Type B pancreatic cell (in vitro differentiated cells): ENCODE results near the gene OR4D9. TPM values are rescaled to one million over a fixed set of nuclear protein-coding genes. Genes with fewer than 3 reads are reported as not detected.
A peak's percentile ranks its signal among the peaks of the same experiment; 100 is the strongest.
"Not testable (repeated sequence)": the region's sequence is repeated elsewhere in the genome, so short reads cannot be mapped to it uniquely, and the experiment has no call there.

ENCODE experiments used
- DNase-seq: peaks from one replicate; pipeline ENCODE4 v3.0.0; 2021; ENCODE audit warnings: mixed read lengths; ENCODE audit not compliant: unreplicated experiment; ENCODE audit errors: extremely low spot score
- H3K27ac Mint-ChIP-seq: 2 replicates; pipeline ENCODE4 v1.8.0; 2021; ENCODE audit warnings: mild to moderate bottlenecking, mixed read lengths
- H3K27me3 Mint-ChIP-seq: 2 replicates; pipeline ENCODE4 v1.8.0; 2021; ENCODE audit warnings: mixed read lengths
- H3K36me3 Mint-ChIP-seq: 2 replicates; pipeline ENCODE4 v1.8.0; 2021; ENCODE audit warnings: mixed read lengths
- H3K4me1 Mint-ChIP-seq: one replicate; pipeline ENCODE4 v1.8.0; 2021; ENCODE audit warnings: mixed read lengths; ENCODE audit not compliant: unreplicated experiment
- H3K4me3 Mint-ChIP-seq: 2 replicates; pipeline ENCODE4 v1.8.0; 2021; ENCODE audit warnings: mild to moderate bottlenecking, mixed read lengths
- H3K9me3 Mint-ChIP-seq: 2 replicates; pipeline ENCODE4 v1.8.0; 2021; ENCODE audit warnings: mixed read lengths
- total RNA-seq: library from RNA; stranded (reverse); gene quantifications from 2 replicates; pipeline ENCODE4 v1.2.1, GENCODE V29; 2021; ENCODE audit warnings: low replicate concordance
- TF ChIP-seq, protein P1 (sequence below): fragments of 200-600 bp; sonication (generic); conservative IDR thresholded peaks from 2 replicates; pipeline ENCODE4 v1.5.0; 2021; ENCODE audit warnings: antibody characterized with exemption, mild to moderate bottlenecking

The OR4D9 gene
- total RNA-seq, 1 donor from 2014 or later: not detected

GRCh38 chr11:59544869-59545178 lies 33.5 kb downstream of the OR4D9 start:
- Mint-ChIP-seq H3K27ac (no peak overlapping the region), H3K4me1 (peaks cover 12% of the 10 kb centered on the region), H3K9me3 (no peaks in the 10 kb centered on the region), H3K4me3 (no peak overlapping the region), H3K36me3 (no peaks in the 10 kb centered on the region), H3K27me3 (no peaks in the 10 kb centered on the region)
- TF ChIP-seq, protein P1, sequence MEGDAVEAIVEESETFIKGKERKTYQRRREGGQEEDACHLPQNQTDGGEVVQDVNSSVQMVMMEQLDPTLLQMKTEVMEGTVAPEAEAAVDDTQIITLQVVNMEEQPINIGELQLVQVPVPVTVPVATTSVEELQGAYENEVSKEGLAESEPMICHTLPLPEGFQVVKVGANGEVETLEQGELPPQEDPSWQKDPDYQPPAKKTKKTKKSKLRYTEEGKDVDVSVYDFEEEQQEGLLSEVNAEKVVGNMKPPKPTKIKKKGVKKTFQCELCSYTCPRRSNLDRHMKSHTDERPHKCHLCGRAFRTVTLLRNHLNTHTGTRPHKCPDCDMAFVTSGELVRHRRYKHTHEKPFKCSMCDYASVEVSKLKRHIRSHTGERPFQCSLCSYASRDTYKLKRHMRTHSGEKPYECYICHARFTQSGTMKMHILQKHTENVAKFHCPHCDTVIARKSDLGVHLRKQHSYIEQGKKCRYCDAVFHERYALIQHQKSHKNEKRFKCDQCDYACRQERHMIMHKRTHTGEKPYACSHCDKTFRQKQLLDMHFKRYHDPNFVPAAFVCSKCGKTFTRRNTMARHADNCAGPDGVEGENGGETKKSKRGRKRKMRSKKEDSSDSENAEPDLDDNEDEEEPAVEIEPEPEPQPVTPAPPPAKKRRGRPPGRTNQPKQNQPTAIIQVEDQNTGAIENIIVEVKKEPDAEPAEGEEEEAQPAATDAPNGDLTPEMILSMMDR: no peak
- DNase-seq: no peak

DNA sequence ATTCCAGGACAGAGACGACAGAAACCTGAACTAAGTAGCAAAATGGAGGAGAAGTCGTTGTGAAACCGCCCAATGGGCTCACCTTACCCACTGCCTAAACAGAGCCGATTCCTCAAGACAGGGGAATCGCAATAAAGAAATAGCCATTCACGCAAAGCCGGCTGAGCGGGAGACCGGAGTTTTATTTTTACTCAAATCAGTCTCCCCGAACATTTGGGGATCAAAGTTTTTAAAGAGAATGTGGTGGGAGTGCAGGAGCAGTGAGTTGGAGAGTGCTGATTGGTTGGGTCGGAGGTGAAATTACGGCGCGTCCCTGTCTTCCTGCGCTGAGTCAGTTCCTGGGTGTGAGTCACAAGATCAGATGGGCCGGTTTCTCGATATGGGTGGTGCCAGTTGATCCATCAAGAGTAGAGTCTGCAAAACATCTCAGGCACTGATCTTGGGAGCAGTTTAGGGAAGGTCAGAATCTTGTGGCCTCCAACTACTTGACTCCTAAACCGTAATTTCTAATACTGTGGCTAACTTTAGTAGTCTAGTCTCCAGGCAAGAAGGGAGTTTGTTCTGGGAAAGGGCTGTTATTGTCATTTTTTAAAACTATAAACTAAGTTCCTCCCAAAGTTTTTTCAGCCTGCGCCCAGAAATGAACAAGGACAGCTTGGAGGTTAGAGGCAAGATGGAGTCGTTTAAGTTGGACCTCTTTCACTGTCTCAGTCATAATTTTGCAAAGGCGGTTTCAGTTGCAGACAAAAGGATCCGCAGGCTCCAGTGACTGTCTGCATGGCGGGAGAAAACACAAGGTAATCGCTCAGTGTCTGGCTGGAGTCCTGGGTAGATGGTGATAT lies 34.1 kb downstream of the OR4D9 start:
- DNase-seq: no peak
- H3K27ac Mint-ChIP-seq: no peak overlapping the region
- H3K4me3 Mint-ChIP-seq: no peak overlapping the region
- no peaks in the 10 kb centered on the region for H3K36me3 Mint-ChIP-seq
- no peaks in the 10 kb centered on the region for H3K9me3 Mint-ChIP-seq
- H3K4me1 Mint-ChIP-seq: peaks cover 12% of the 10 kb centered on the region
- peaks cover under 1% of the 10 kb centered on the region for H3K27me3 Mint-ChIP-seq
- TF ChIP-seq, protein P1: no peak

GRCh38 chr11:59547605-59548308 lies 36.4 kb downstream of the OR4D9 start:
- H3K4me3 Mint-ChIP-seq: peak overlapping the region; percentile 36
- H3K27ac Mint-ChIP-seq, H3K9me3 Mint-ChIP-seq, H3K36me3 Mint-ChIP-seq, DNase-seq: not testable (repeated sequence)
- peaks cover 28% of the 10 kb centered on the region for H3K4me1 Mint-ChIP-seq
- H3K27me3 Mint-ChIP-seq: peaks cover 10% of the 10 kb centered on the region

GRCh38 chr11:59548309-59548656 lies 36.9 kb downstream of the OR4D9 start:
- Mint-ChIP-seq H3K36me3 (no peaks in the 10 kb centered on the region), H3K27ac (no peak overlapping the region), H3K27me3 (peaks cover 10% of the 10 kb centered on the region), H3K4me3 (peak overlapping the region; percentile 36), H3K9me3 (no peaks in the 10 kb centered on the region), H3K4me1 (peaks cover 28% of the 10 kb centered on the region)
- no peak for DNase-seq
- TF ChIP-seq, protein P1: no peak

- Mint-ChIP-seq H3K27me3 (peaks cover 10% of the 10 kb centered on the region), H3K27ac (peak overlapping the region; percentile 98), H3K4me3 (peak overlapping the region; percentile 88), H3K4me1 (peaks cover 28% of the 10 kb centered on the region), H3K9me3 (no peaks in the 10 kb centered on the region), H3K36me3 (no peaks in the 10 kb centered on the region)
- DNase-seq: peak; percentile 92
- TF ChIP-seq, protein P1: peak; percentile 73
Measured at GRCh38 chr11:59550368-59550841, 39.1 kb downstream of the OR4D9 start.
